ENCODE measurements around the gene JAM3. TPM values are rescaled to one million over a fixed set of nuclear protein-coding genes. Genes with fewer than 3 reads are reported as not detected.
A peak's percentile ranks its signal among the peaks of the same experiment; 100 is the strongest.

JAM3 gene
- total RNA-seq, 3 donors from 2014 or later (not counting 1 experiment from before 2014, with no cell fraction given) = 2.1 to 3.8 (median 2.4) TPM

DNA sequence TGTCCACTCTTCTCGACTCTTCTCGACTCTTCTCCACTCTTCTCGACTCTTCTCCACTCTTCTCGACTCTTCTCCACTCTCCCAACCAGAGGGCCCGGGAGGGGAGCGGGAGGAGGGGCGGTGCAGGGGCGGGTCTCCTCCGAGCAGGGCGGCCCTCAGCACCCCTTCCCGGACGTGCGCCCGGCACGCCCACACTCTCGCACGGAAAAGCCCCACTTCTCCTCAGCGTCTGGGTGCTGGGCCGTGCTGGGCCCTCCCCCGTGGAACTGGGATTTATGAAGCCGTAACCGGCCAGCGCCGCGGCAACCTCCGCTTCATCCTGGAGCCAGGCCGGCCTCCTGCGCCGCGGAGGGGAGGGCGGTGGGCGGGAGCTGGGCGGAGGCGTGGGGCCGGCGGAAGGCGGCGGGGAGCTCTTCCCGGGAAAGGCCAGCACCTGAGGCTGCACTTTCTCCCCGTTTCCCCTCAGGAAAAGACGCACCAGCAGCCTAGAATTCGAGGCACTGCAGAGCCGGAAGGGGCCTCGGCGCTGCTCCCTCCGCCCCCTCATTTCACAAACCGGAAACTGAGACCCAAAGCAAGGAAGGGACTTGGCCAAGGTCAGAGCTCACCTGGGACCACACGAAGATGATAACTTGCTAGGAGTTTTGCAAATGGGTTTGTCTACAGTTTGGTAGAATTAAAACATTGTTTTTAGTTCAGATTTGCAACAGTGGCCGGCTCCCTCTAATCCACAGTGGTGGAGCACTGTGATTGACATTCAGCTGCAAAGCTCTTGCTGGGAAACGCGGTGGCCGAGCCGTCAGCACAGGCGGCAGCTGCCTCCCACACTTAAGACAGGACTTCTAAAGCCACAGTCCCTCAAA is 31.6 kb upstream of the JAM3 start:
- Histone ChIP-seq H3K36me3 (ENCODE audit: control insufficient read depth, insufficient read depth, low read length) (no peaks in the 10 kb centered on the region), H3K27me3 (ENCODE audit: control insufficient read depth, insufficient read depth, low read length) (no peaks in the 10 kb centered on the region), H3K9me3 (ENCODE audit: control insufficient read depth, insufficient read depth, low read length) (no peaks in the 10 kb centered on the region), H3K4me3 (ENCODE audit: low read length) (peak overlapping the region; percentile 76), H3K4me1 (ENCODE audit: control insufficient read depth, insufficient read depth, low read length) (peaks cover 56% of the 10 kb centered on the region), H3K27ac (ENCODE audit: low read length) (peak overlapping the region; percentile 84)
- TF ChIP-seq, protein P1, sequence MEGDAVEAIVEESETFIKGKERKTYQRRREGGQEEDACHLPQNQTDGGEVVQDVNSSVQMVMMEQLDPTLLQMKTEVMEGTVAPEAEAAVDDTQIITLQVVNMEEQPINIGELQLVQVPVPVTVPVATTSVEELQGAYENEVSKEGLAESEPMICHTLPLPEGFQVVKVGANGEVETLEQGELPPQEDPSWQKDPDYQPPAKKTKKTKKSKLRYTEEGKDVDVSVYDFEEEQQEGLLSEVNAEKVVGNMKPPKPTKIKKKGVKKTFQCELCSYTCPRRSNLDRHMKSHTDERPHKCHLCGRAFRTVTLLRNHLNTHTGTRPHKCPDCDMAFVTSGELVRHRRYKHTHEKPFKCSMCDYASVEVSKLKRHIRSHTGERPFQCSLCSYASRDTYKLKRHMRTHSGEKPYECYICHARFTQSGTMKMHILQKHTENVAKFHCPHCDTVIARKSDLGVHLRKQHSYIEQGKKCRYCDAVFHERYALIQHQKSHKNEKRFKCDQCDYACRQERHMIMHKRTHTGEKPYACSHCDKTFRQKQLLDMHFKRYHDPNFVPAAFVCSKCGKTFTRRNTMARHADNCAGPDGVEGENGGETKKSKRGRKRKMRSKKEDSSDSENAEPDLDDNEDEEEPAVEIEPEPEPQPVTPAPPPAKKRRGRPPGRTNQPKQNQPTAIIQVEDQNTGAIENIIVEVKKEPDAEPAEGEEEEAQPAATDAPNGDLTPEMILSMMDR (IDR thresholded peaks at IDR 0.05) = no peak
- H3K9me3 Mint-ChIP-seq = peaks cover 0 to 2% of the 10 kb centered on the region in 2 donors
- intact Hi-C loops (cut with micrococcal nuclease) = no loop called here
- peak; percentile 70 to 75 (median 71) for ATAC-seq
- under 1% methylated on average over 54 of the region's 54 CpGs for WGBS (ENCODE audit: insufficient coverage)
- DNase-seq = peak; percentile 34 to 77
- H3K4me1 Mint-ChIP-seq = peaks cover 25 to 54% of the 10 kb centered on the region in 2 donors
- H3K4me3 Mint-ChIP-seq = peak overlapping the region; percentile 97
- H3K36me3 Mint-ChIP-seq = no peaks in the 10 kb centered on the region
- peak overlapping the region; percentile 88 to 94 for H3K27ac Mint-ChIP-seq
- H3K27me3 Mint-ChIP-seq (ENCODE audit: low read depth in 2 of 2) = peaks cover 2 to 4% of the 10 kb centered on the region in 2 donors

DNA sequence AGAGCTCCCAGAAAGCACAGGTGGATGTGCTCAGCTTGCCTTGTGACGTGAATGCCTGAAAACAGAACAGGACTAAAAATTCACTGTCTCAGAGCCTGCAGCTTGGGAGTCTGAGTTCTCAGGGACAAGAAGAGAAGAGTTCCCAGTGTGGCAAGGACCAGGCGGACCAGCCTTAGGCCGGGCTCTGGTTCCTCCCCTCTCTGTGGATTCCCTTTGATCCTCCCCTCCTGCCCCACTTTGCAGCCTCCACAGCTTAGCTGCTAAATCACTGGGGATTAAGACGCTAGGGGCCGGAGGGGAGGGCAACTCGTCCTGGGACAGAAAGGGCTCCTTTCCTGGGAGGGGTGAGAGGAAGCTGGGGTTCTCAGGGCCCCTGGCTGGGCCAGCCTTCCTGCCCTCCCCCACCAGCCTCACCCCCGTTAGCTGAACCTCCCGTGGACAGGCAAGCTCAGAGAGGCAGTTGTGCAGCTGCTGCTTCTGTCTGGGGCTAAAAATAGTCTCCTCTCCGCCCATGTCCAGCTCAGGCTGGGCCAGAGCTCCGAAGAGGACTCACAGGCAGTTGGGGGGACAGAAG is 29.9 kb upstream of the JAM3 start:
- peaks cover 25 to 40% of the 10 kb centered on the region in 2 donors for H3K4me1 Mint-ChIP-seq
- H3K4me3 Mint-ChIP-seq = peak overlapping the region; percentile 37
- H3K27me3 Mint-ChIP-seq (ENCODE audit: low read depth in 2 of 2) = peaks cover 0 to 3% of the 10 kb centered on the region in 2 donors
- WGBS (ENCODE audit: insufficient coverage) = 84% methylated on average over 7 of the region's 10 CpGs
- Histone ChIP-seq H3K36me3 (ENCODE audit: control insufficient read depth, insufficient read depth, low read length) (no peaks in the 10 kb centered on the region), H3K4me3 (ENCODE audit: low read length) (no peak overlapping the region), H3K9me3 (ENCODE audit: control insufficient read depth, insufficient read depth, low read length) (no peaks in the 10 kb centered on the region), H3K27me3 (ENCODE audit: control insufficient read depth, insufficient read depth, low read length) (no peaks in the 10 kb centered on the region), H3K4me1 (ENCODE audit: control insufficient read depth, insufficient read depth, low read length) (peaks cover 39% of the 10 kb centered on the region), H3K27ac (ENCODE audit: low read length) (no peak overlapping the region)
- no peaks in the 10 kb centered on the region for H3K36me3 Mint-ChIP-seq
- TF ChIP-seq, protein P1 (IDR thresholded peaks at IDR 0.05) = no peak
- ATAC-seq (no peak), DNase-seq (no peak)
- H3K9me3 Mint-ChIP-seq = peaks cover 0 to 2% of the 10 kb centered on the region in 2 donors
- intact Hi-C loops (cut with micrococcal nuclease) = no loop called here
- no peak overlapping the region for H3K27ac Mint-ChIP-seq

DNA sequence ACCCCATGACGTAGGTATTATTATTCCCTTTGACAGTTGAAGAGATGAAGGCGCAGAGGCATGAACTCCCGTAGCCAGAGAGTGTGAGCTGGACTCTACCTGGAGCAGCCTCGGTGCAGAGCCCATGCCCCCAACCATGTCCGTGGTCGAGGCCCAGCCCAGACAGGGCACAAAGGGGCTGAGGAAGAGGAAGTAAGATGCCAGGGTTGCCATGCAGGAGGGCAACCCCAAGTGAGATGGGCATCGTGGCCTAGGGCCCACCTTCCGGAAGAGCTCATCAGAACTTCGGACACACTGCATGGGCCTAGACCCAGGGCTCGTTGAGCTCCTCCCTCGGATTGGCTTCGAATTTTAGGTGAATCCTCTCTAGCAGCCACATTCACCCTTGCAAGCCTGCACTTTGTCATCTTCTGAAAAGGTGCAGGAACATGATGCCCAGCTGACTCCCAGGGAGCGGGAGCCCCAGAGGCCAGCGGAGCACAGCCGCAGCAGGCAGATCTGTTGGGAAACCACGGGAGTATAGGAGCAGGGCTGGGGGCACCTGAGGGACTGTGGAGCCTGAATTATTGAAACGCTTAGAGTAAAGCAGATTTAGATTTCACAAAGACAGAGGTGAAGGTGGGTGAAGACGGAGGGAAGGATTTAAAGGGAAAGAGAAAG is 29.0 kb upstream of the JAM3 start:
- peaks cover 3 to 9% of the 10 kb centered on the region in 2 donors for H3K27me3 Mint-ChIP-seq (ENCODE audit: low read depth in 2 of 2)
- H3K36me3 Mint-ChIP-seq = no peaks in the 10 kb centered on the region
- Histone ChIP-seq H3K4me1 (ENCODE audit: control insufficient read depth, insufficient read depth, low read length) (peaks cover 30% of the 10 kb centered on the region), H3K4me3 (ENCODE audit: low read length) (no peak overlapping the region), H3K36me3 (ENCODE audit: control insufficient read depth, insufficient read depth, low read length) (no peaks in the 10 kb centered on the region), H3K27me3 (ENCODE audit: control insufficient read depth, insufficient read depth, low read length) (no peaks in the 10 kb centered on the region), H3K27ac (ENCODE audit: low read length) (no peak overlapping the region), H3K9me3 (ENCODE audit: control insufficient read depth, insufficient read depth, low read length) (no peaks in the 10 kb centered on the region)
- H3K9me3 Mint-ChIP-seq = peaks cover 0 to 2% of the 10 kb centered on the region in 2 donors
- no peak overlapping the region for H3K27ac Mint-ChIP-seq
- ATAC-seq (no peak), DNase-seq (no peak)
- intact Hi-C loops (cut with micrococcal nuclease) = no loop called here
- 88% methylated on average over 18 of the region's 18 CpGs for WGBS (ENCODE audit: insufficient coverage)
- peaks cover 17 to 31% of the 10 kb centered on the region in 2 donors for H3K4me1 Mint-ChIP-seq
- TF ChIP-seq, protein P1 (IDR thresholded peaks at IDR 0.05) = no peak
- no peak overlapping the region for H3K4me3 Mint-ChIP-seq
